VCaP (cell line): ENCODE data around the gene CORO6.

ENCODE experiments used
- H3K27ac ChIP-seq: fragments of 450-650 bp; 2 replicates; pipeline ENCODE4 v1.5.1; 2017
- TF ChIP-seq, protein P1 (sequence below): fragments of 450-650 bp; conservative IDR thresholded peaks from 2 replicates; pipeline ENCODE4 v1.5.1; 2017; ENCODE audit warnings: mild to moderate bottlenecking, moderate library complexity

CORO6 gene

GRCh38 chr17:29648005-29648404, 25.3 kb upstream of the CORO6 start:
- H3K27ac ChIP-seq, result no peak overlapping the region
- TF ChIP-seq, protein P1, sequence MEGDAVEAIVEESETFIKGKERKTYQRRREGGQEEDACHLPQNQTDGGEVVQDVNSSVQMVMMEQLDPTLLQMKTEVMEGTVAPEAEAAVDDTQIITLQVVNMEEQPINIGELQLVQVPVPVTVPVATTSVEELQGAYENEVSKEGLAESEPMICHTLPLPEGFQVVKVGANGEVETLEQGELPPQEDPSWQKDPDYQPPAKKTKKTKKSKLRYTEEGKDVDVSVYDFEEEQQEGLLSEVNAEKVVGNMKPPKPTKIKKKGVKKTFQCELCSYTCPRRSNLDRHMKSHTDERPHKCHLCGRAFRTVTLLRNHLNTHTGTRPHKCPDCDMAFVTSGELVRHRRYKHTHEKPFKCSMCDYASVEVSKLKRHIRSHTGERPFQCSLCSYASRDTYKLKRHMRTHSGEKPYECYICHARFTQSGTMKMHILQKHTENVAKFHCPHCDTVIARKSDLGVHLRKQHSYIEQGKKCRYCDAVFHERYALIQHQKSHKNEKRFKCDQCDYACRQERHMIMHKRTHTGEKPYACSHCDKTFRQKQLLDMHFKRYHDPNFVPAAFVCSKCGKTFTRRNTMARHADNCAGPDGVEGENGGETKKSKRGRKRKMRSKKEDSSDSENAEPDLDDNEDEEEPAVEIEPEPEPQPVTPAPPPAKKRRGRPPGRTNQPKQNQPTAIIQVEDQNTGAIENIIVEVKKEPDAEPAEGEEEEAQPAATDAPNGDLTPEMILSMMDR, result no peak

- TF ChIP-seq, protein P1, result no peak
- peak overlapping the region; percentile 68 for H3K27ac ChIP-seq
These were observed 22.9 kb upstream of the CORO6 start for GRCh38 chr17:29645515-29646051.

GRCh38 chr17:29643817-29644160, 21.1 kb upstream of the CORO6 start:
- H3K27ac ChIP-seq, result peak overlapping the region; percentile 68
- TF ChIP-seq, protein P1, result no peak

DNA sequence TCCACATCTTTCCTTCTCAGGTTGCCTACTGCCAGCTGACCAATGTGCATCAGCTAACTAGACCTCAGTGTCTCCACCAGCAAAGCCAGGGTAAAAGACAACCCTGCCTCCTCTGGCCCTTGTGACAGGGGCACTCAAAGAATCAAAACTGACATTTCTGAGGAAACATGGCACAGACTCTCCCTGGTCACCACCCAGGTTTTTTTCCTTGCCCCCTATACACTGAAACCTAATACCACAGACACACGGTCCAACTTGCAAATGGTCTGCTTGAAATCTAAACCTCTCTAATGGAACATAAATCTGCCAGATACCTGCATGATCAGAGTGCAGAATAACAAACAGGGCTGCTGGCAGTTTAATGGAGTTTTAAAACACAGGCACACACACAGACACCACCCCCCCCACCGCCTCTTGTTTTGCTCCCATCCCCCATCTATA, 19.5 kb upstream of the CORO6 start:
- peak overlapping the region; percentile 68 for H3K27ac ChIP-seq
- TF ChIP-seq, protein P1, result no peak

DNA sequence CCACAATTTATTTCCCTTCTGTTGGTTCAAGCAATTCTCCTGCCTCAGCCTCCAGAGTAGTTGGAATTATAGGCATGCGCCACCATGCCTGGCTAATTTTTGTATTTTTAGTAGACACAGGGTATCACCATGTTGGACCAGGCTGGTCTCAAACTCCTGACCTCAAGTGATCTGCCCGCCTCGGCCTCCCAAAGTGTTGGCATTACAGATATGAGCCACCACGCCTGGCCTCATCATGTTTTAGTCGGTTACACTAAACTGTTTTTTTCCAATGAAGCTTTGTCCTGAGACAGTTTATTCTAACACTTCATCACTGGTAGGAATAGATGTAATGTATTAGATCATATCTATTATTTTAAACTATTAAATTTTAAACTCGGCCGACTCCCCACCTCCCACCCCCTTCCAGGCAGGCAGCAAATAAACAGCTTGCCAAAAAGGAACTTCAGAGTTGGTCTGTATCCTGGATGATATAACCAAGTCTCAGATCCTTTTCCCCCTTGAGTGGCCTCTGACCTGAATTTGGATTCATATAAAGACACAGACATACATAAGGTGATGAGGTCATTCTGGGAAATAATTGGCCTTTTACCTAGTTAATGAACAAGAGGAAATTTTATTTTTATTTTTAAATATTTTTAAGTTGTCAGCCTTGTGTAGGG, 18.4 kb upstream of the CORO6 start:
- H3K27ac ChIP-seq, result peak overlapping the region; percentile 68
- TF ChIP-seq, protein P1, result no peak

DNA sequence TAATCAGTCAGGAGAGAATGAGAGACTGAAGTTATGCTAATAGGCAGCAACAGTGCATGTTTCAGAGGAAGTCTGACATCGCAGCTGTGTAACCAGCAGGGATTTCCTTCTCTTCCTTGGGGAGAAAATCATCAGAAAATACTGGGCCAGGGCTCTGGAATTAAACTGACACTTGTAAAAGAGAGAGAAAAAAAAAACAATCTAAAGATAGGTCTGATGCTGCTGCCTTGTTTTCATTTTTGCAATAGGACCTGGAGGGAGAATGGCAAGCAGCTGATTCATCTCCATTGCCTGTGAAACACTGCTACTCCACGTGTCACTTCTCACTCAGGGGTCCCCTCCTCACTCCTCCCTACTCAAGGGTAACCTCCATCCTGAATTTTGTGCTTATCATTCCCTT, 17.7 kb upstream of the CORO6 start:
- TF ChIP-seq, protein P1, result no peak
- H3K27ac ChIP-seq, result peak overlapping the region; percentile 68

GRCh38 chr17:29633886-29634285, 11.2 kb upstream of the CORO6 start:
- H3K27ac ChIP-seq, result no peak overlapping the region
- TF ChIP-seq, protein P1, result no peak
